Activated T-cell treated with anti-CD3 and anti-CD28 coated beads for 4 hours (primary cell): Measurements from ENCODE around the gene SMC4.

Source experiments
- DNase-seq: peaks from one replicate; pipeline ENCODE4 v3.0.0-alpha.2; 2020

SMC4 gene

GRCh38 chr3:160481856-160482255 lies 82.4 kb downstream of the SMC4 start:
- DNase-seq: no peak

- no peak for DNase-seq
Measured at GRCh38 chr3:160482796-160483195, 83.3 kb downstream of the SMC4 start.
